HG02885 (cell line): Measurements from ENCODE around the gene TTLL13.

Source experiments
- ATAC-seq: cut with Tn5 transposase; IDR thresholded peaks from one replicate; pipeline ENCODE4 v1.9.1; 2021; ENCODE audit warnings: mild to moderate bottlenecking; ENCODE audit not compliant: unreplicated experiment, poor library complexity

Gene TTLL13, protein sequence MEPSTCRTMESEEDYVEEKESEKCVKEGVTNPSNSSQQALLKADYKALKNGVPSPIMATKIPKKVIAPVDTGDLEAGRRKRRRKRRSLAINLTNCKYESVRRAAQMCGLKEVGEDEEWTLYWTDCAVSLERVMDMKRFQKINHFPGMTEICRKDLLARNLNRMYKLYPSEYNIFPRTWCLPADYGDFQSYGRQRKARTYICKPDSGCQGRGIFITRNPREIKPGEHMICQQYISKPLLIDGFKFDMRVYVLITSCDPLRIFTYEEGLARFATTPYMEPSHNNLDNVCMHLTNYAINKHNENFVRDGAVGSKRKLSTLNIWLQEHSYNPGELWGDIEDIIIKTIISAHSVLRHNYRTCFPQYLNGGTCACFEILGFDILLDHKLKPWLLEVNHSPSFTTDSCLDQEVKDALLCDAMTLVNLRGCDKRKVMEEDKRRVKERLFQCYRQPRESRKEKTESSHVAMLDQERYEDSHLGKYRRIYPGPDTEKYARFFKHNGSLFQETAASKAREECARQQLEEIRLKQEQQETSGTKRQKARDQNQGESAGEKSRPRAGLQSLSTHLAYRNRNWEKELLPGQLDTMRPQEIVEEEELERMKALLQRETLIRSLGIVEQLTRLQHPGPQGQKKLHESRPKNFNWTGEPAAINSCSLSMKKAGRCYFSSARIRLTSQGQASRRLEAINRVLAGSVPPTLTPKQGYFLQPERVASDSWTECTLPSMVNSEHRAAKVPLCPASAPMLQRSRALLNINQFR

DNA sequence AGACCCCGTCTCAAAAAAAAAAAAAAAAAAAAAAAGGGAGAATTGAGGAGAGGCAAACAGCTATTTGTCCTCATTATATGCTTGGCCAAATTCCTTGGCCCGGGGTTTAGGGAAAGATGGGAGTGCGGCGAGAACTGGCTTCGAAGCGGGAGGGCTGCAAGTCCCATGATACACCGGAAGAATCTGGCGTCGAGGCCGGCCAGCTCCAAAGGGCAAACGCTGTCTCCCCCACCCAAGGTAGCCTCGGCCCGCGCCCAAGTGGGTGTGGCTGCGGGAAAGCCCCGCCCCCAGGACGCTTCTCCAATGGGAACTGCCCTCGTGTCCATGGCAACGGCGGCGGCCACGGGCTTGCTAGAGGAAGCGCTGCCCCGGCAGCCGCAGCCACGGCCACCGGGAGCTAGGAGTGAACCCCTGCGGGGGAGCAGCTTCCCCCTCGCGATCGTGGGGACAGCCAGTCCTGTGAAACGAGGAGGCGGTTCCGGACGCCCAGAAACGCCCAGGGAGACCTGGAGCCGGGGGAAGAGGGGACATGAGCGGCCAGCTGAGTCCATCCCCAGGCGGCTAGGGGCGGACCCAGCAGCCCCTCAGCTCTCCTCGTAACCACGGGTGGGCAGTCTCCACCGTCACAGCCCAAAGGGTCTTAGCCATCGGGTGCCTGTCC lies at the start of gene TTLL13:
Gene TTLL13 (plus strand): TSS at position 354 of the 661 bp plus-strand sequence. CDS start 1,075 bp downstream, outside the sequence.
- ATAC-seq: peak; percentile 59

DNA sequence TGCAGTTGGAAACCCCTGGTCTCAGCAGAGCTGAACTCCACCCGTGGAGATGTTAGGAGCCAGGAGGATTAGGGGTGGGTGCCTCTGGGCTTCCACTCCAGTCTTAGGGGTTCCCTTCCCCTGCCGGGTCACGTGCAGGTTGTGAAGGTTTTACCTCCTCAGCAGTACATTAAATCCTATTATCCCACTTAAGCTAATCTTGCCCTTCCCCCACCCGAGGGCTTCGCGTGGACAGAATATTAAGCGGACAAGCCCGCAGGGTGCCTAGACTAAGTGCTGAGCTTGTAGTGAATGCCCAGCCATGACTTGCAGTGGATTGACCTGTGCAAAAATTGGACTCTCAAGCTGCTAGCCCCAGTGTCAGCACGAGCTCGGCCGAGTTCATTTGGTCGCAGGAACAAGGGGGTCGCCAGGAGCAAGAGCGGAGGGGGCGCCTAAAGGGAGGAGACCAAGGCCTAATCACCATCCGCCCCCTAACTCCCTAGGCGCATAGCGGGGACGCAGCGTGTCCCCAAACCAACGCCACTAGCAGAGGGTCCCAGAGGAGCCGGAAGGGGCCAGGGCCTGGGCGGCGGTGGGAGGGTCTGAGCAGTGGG lies 48.7 kb upstream of the TTLL13 start:
- peak; percentile 31 for ATAC-seq

DNA sequence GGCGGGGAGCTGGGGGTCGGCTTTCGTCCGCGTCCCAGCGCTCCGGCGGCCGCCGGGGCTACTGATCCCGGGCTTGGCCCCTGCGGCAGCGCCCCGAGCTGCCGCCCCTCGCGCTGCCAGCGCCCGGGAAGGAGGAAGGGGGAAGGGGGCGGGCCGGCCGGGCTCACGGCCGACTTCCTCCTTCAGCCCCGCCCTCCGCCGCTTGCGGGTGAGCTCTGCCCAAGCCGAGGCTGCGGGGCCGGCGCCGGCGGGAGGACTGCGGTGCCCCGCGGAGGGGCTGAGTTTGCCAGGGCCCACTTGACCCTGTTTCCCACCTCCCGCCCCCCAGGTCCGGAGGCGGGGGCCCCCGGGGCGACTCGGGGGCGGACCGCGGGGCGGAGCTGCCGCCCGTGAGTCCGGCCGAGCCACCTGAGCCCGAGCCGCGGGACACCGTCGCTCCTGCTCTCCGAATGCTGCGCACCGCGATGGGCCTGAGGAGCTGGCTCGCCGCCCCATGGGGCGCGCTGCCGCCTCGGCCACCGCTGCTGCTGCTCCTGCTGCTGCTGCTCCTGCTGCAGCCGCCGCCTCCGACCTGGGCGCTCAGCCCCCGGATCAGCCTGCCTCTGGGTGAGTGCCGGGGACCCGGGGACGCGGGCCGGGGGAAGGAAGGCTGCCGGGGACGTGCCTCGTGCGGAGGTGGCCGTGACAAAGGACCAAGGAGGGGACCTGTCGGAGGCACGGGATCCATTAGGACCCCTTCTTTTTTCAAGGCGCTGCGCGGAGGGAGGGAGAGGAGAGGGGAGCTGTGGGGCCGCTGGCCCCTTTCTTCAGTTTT lies 48.0 kb upstream of the TTLL13 start, which contains the start of gene SEMA4B:
Gene SEMA4B (plus strand): TSS at position 201 of the 814 bp plus-strand sequence. CDS start 249 bp downstream, at position 450.
- ATAC-seq: peak; percentile 92

DNA sequence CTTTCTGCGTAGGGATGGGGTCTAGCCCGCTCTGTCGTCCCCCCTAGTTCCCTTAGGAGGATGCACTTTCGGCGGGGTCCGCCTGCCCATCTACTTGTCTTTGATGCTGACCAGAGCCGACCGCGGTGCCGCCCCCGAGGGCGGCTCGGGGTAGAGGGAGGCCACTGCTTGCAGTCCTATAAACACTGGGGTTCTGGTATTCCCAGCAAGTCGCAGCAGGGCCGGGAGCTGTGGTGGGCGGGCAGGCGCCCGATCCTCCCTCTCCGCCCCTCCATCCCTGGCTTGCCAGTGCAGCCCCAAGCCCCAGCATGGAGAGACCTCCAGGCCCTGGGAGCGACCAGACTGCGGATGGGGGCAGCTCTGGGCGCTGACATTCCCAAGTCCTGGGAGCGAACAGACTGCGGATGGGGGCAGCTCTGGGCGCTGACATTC lies 47.4 kb upstream of the TTLL13 start:
- ATAC-seq: no peak

DNA sequence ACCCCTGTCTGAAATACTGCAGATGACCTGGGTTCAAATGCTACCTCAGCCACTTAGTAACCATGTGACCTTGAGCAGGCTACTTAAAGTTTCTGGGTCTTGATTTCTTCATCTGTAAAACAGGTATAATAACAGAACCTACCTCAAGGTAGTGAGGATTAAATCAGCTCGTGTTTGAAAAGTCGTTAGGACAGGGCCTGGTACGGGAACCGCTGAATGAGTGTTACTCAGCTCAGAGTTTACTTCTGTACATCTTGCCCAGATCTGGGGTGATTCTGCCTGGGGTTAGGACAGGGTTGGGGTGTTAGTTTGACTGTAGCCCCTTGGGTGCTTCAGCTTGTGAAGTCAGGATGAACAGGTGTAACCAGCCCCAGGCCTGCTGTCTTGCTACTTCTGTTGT lies 46.4 kb upstream of the TTLL13 start:
- no peak for ATAC-seq

DNA sequence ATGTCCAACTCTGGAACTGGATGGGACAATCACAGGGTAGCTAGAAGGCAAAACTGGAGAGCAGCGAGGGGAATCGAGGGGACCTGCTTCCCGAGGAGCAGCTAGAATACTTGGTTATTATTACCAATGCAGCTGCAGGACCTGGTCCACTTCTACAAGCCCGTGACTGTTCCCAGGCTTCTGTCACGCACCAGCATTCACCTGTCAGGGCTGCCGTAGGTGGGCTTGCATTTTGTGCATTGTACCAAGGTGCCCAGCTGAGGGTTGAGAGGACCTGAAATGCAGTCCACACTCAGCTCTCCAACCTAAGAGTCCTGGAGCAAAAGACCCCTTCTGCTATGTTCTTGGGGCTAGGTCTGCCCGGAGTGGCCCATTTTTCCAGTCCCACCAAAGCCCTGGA lies 45.9 kb upstream of the TTLL13 start:
- ATAC-seq: no peak

DNA sequence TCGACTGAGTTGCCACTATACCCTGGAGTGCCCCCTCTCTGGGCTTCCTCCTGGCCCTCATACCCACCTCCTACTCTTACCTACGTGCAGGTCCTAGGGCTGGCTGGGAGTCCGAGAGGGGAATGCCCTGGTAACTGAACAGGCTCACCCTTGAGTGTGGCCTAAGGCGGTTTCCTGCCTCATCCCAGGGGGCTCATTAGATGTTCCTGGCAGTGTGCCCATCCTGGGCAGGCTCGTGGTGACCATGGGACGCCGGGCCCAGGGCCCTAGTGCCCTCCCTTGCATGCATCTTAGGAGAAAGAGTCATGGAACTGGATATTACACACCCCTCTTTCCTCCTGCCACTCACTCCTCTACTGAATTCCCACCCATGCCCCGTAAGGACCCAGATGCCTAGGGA lies 45.4 kb upstream of the TTLL13 start:
- ATAC-seq: no peak

DNA sequence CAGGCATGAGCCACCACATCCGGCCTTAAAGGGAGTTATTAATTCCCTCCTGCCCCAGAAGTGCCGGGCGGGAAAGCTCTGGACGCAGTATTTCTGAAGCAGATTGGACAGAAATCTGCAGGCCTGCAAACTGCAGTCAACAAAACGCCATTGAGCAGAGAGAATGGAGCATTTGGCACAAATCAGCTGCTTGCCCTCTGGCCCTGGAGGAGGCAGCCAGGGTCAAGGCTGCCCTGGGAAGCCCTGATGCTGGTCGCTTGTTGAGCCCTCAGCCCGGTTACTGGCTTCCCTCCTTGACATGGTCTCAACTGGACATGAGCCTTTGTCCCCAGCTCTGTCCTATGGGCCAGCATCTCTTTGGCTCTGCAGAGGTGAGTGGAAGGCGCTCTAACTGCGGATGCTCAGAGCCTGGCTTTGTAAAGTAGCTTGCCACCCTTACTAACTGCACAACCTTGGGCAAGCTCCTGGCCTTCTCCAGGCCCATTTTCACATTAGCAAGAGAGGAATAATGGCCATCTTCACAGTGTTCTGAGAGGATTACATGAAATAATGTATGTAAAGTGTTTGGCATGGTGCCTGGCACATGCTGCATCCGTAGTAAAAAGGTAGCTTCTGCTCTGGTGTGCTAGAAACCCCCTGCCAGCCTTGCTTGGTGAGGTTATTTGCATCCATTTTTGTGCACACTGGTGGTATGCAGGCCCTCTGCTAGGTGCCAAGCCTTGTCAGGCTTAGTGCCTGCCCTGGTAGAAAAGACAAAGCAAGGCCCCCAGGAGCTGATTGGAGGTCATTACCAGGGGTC lies 44.1 kb upstream of the TTLL13 start:
- ATAC-seq: no peak

DNA sequence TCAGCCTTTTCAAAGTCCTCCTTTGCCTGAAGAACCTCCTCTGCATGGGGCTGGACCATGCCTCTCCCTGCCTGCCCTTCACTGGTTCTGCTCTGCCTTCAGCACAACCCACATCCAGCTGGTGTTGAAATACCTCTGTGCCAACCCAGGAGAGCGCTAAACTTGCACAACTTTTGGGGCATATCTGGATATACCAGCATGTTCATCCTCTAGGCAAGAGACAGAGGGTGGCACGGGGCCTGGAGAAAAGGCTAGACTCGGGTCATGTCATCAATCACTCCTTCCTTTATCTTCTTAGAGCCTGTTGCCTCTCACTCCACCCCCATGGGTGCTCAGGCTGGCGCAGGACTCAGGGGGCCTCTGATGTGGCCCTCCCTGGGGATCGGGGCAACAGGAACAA lies 43.5 kb upstream of the TTLL13 start:
- ATAC-seq: no peak

DNA sequence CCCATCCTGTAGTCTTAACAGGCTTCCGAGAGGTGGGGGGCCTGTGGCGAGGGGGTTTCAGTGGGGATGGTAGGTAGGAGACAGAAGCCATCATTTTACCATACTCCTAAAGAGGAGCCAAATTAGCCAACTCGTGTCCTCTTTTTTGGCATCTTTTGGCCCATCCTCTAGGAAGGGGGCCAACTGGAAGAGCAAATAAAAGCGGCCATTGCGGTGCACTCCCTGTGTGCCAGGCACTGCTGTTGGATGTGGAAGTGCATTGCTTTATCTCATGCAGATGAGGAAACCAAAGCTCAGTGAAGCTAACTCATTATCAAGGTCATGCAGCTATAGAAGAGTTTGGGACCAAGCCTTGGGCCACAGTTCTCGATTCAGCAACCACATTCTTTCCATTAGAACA lies 42.1 kb upstream of the TTLL13 start:
- no peak for ATAC-seq

DNA sequence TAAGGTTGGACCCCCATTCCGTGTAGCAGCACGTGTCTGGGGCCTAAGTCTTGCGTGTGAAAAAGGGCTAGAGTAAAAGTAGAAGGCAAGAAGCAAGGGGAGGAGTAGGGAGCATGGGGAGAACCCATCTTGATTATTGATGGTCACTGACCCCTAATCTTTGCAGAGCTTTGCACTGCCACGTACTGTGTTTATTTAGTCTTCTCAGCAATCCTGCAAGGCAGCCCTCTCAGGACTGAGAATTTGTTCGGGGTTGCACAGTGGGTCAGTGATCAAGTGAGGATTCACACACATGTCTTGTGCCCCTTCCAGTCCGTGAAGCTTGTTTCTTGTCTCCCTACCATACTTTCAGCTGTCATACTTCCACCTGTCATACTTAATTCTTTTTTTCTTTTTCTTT lies 41.0 kb upstream of the TTLL13 start:
- ATAC-seq: no peak

DNA sequence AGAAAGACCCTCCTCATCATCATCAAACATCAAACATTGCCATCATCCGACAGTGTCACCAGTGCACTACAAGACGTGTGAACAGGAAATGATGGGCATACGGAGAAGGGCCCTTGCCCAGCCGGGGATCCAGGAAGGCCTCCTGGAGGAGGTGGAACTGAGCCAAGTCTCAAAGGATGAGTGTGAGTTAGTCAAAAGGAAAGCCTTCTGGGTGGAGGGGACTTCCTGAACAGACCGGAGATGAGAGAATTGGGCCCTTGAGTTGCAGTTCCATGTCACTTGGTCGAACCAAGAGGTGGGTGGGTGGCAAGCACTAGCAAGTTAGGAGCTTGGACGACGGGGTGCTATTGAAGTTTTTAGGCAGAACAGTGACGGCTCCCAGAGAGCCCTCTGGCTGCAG lies 39.8 kb upstream of the TTLL13 start:
- ATAC-seq: no peak

DNA sequence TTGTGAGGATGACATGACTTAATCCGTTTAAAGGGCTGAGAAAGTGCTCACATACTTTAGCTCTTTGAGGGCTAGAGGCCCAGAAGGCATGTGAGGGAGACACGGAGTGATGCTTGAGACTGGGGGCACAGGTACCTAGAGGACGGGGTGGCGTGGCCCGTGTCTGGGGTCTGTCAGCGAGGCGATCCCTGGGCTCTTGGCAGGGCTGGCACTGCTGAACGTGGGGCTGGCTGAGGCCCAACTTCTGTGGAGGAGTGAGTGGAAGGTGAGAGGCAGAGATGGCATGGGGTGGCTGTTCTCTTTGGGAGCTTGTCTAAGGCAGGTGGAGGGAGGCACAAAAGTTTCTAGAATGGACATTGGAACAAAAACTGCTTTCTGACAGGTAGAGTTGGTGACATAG lies 38.8 kb upstream of the TTLL13 start:
- no peak for ATAC-seq

DNA sequence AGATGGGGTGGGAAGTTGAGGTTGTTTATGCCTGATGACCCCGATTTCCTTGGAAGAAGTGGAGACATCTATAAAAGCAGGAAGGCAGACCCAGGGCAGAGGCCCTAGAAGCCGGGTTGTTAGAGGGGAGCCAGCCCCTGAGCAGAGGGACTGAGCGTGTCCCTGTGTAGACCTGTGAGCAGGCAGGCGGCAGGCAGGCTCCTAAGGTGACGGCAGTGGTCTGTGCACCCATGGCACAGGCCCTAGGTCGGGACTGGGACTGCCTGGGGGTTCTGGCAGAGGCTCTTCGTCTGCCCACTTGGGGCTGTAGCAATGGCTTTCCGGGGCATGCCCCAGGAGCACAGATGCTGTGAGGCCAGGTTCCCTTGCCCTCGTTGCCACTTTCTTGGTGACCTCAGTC lies 38.3 kb upstream of the TTLL13 start:
- no peak for ATAC-seq

DNA sequence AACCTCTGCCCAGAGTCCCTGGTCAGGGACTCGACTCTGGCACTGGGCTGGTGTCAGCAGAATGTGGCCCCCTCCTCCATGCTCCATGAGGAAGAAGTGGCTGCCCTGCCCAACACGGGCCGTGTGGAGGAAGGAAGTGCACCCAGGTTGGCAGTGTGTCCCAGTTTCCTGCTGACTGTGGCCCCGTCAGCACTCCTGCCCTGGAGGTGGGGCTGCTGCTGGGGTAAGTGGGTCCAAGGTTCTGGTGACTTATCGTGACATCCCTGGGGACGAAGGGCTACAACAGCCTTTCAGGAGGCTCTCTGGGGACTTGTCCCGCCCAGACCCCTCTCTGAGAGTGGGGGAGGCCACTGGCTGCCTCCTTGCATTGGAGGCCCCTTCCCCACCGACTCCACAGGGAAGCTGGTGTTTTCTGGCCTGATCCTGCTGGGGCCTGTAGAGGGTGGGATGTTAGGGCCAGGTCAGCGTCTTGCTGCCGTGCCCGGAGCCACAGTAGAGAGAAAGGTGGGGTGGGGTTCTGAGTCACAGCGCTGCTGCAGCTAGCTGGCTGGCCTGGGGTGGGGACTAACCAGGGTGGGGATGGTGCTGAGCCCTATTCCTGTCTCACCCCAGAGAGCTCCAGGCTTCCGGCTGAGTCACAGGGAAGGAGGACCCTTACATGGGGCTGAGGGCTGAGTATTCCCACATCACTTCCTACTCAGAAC lies 37.8 kb upstream of the TTLL13 start:
- ATAC-seq: no peak

DNA sequence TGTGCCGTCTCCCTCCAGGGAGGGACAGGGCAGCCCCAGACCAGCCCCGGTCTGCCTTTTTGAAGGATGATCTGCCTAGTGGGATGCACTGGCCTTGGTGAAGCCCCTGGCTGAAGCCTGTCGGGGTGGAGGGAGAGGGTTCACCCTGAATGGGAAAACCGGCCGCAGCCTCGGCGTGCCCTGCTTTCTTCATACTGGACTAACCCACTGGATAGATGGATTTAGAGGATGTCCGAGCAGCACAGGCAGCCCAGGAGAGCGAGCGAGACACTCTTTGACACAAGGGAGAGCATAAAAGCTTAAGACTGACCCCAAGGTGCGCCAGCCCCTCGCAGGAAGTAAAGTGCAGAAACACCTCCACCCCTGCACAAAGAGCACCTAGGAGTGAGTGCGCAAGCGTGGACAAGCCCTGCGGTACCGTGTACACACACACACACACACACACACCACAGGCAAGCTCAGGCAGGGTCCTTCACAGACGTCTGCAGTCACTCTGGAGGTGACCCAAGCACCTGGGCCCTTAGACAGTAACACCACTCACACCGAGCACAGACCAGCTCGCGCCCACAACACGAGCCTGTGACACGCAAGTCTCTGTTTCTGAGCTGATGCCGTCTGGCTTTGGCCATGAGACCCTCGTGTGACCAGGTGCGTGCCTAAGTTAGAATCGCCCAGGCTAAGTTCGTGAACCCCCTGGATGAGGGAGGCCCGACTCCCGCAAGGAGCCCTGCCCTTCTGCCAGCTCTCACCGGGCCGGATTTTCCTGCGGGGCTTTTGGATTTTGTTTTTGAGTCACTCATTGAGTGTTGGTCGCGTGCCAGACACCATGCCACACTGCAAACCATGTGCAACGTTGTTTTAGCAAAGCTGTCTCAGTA lies 36.9 kb upstream of the TTLL13 start:
- ATAC-seq: no peak

DNA sequence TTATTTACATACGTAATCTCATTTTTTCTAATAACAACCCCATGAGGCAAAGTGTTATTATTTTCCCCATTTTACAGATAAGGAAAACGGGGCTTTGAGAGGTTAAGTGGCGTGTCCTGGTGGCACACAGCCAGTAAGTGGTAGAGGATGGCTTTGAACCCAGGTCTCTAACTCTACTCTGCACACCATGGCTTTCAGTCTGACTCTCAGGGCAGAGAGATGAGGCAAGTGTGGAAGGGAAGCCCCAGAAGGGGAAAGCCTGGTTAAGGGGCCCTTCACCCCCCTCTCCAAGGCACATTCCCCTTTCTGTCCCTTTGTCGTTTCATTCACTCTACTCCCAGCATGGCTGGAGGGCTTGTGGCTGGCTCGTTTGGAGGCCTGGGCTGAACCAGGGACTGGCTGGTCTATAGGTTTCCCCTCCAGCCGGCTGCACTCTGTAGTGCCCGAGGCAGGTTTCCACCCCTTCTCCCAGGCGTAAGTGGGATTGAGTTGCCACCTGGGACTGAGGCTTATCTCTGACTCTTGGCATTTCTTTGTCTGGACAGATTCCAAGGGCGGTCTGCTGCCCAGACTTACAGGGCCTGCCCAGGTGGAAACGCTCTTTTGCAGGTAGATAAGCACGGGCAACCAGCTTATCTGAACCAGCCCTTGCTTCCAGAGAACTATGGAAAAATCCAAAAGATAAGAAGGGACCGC lies 36.1 kb upstream of the TTLL13 start:
- no peak for ATAC-seq
